ENCODE results near the gene VAMP5. TPM values are rescaled to one million over a fixed set of nuclear protein-coding genes. Genes with fewer than 3 reads are reported as not detected.

VAMP5 gene
- total and polyA plus RNA-seq, 9 of the 15 experiments (the other 6 are each of a cell fraction or from before 2014, with no cell fraction given) = 0.54 to 1.9 (median 1.5) TPM; not detected in 2

GRCh38 chr2:85623991-85624390 lies 39.8 kb downstream of the VAMP5 start:
- H3K9me3 ChIP-seq (replicated peaks; ENCODE audit: control insufficient read depth, insufficient read depth, low read depth, low read length) = no peaks in the 10 kb centered on the region
- ATAC-seq (no peak), DNase-seq (ENCODE audit: extremely low read depth in 1 of 4, low spot score in 3 of 4) (no peak), FAIRE-seq (no peak)
- ChIA-PET POLR2A (no interaction called here), CTCF (ENCODE audit: low intra/inter-chr PET ratio) (no interaction called here)
- 86% methylated on average over 5 of the region's 5 CpGs for WGBS (ENCODE audit: insufficient coverage, low coverage, missing lambda C conversion rate)
- TF ChIP-seq DACH1 (IDR thresholded peaks at IDR 0.05; ENCODE audit: partially characterized antibody) (no peak), RFX7 (CRISPR knock-in tag; IDR thresholded peaks at IDR 0.05) (no peak), MAFF (IDR thresholded peaks at IDR 0.05; ENCODE audit: low read length) (no peak)
- no peaks in the 10 kb centered on the region for H3K27me3 ChIP-seq (ENCODE audit: control insufficient read depth in 2 of 2, insufficient read depth in 2 of 2, low read length in 2 of 2)
- H3K27ac ChIP-seq (ENCODE audit: extremely low read depth, low read depth, low read length) = no peak overlapping the region
- H3K36me3 ChIP-seq (ENCODE audit: control insufficient read depth, insufficient read depth, low read length) = peaks cover 95% of the 10 kb centered on the region
- intact Hi-C loops (cut with micrococcal nuclease) = no loop called here
- no peak overlapping the region for H3K4me2 ChIP-seq (ENCODE audit: insufficient read depth, low read length)
- H3K9me1 ChIP-seq (ENCODE audit: control insufficient read depth, insufficient read depth, low read length) = no peaks in the 10 kb centered on the region
- no peak overlapping the region for H2AFZ ChIP-seq (ENCODE audit: low read depth, low read length)
- in situ Hi-C loops (cut with MboI) = no loop called here
- BruUV-seq (replicated peaks) = no TSS peak
- no peak overlapping the region for H3K4me3 ChIP-seq
- H3K4me1 ChIP-seq (replicated peaks in 1 of 2; ENCODE audit: control insufficient read depth in 2 of 2, insufficient read depth in 2 of 2, low read length in 2 of 2) = no peaks in the 10 kb centered on the region
- H3K79me2 ChIP-seq (ENCODE audit: control insufficient read depth, insufficient read depth, low read length) = peaks cover 21% of the 10 kb centered on the region
- no peaks in the 10 kb centered on the region for H4K20me1 ChIP-seq (replicated peaks; ENCODE audit: control insufficient read depth, insufficient read depth, low read length)
- H3K9ac ChIP-seq (ENCODE audit: insufficient read depth in 1 of 2, low read depth in 2 of 2, low read length in 2 of 2) = no peak overlapping the region

- BruUV-seq (replicated peaks) = no TSS peak
- TF ChIP-seq ATF2 (CRISPR knock-in tag; IDR thresholded peaks at IDR 0.05) = no peak
- no peak for TF ChIP-seq ZEB2 (IDR thresholded peaks at IDR 0.05)
- TF ChIP-seq ZBTB8A (IDR thresholded peaks at IDR 0.05; ENCODE audit: partially characterized antibody) = no peak
- no peak for TF ChIP-seq NR1H2 (CRISPR knock-in tag; IDR thresholded peaks at IDR 0.05)
- TF ChIP-seq IRF1 (CRISPR knock-in tag; IDR thresholded peaks at IDR 0.05; ENCODE audit: borderline replicate concordance) = no peak
- TF ChIP-seq YBX1 (IDR thresholded peaks at IDR 0.05) = no peak
- TF ChIP-seq PRDM10 (IDR thresholded peaks at IDR 0.05; ENCODE audit: partially characterized antibody) = no peak
- TF ChIP-seq ZNF589 (CRISPR knock-in tag; IDR thresholded peaks at IDR 0.05; ENCODE audit: low read depth) = no peak
- no peak for TF ChIP-seq MAFK (IDR thresholded peaks at IDR 0.05; ENCODE audit: low read length)
Observed at GRCh38 chr2:85628658-85629057, 44.4 kb downstream of the VAMP5 start.

More at GRCh38 chr2:85628658-85629057, 44.4 kb downstream of the VAMP5 start:
- Histone ChIP-seq H3K4me2 (ENCODE audit: insufficient read depth, low read length) (no peak overlapping the region), H3K9me1 (ENCODE audit: control insufficient read depth, insufficient read depth, low read length) (no peaks in the 10 kb centered on the region), H3K9ac (ENCODE audit: insufficient read depth in 1 of 2, low read depth in 2 of 2, low read length in 2 of 2) (no peak overlapping the region), H2AFZ (ENCODE audit: low read depth, low read length) (no peak overlapping the region), H3K4me3 (no peak overlapping the region), H3K27me3 (ENCODE audit: control insufficient read depth in 2 of 2, insufficient read depth in 2 of 2, low read length in 2 of 2) (no peaks in the 10 kb centered on the region), H3K9me3 (replicated peaks; ENCODE audit: control insufficient read depth, insufficient read depth, low read depth, low read length) (no peaks in the 10 kb centered on the region), H3K79me2 (ENCODE audit: control insufficient read depth, insufficient read depth, low read length) (peaks cover 4% of the 10 kb centered on the region; the same call in 1 of the 3 replicates), H3K4me1 (replicated peaks in 1 of 2; ENCODE audit: control insufficient read depth in 2 of 2, insufficient read depth in 2 of 2, low read length in 2 of 2) (no peaks in the 10 kb centered on the region), H3K36me3 (ENCODE audit: control insufficient read depth, insufficient read depth, low read length) (peaks cover 93% of the 10 kb centered on the region), H3K27ac (ENCODE audit: extremely low read depth, low read depth, low read length) (no peak overlapping the region), H4K20me1 (replicated peaks; ENCODE audit: control insufficient read depth, insufficient read depth, low read length) (no peaks in the 10 kb centered on the region)
- intact Hi-C loops (cut with micrococcal nuclease) (no loop called here), in situ Hi-C loops (cut with MboI) (no loop called here)
- POLR2A ChIA-PET = interaction anchor here (0.6 to 3.5 kb wide), 8 partner anchors 8 to 68 kb away, joined by 3 to 15 read pairs (median 4); partner anchors contain the start of genes GGCX and USP39
- WGBS (ENCODE audit: insufficient coverage, low coverage, missing lambda C conversion rate) = 78% methylated on average over 2 of the region's 2 CpGs
- no peak for ATAC-seq
- CTCF ChIA-PET (ENCODE audit: low intra/inter-chr PET ratio) = no interaction called here
- FAIRE-seq = no peak
- no peak for DNase-seq (ENCODE audit: extremely low read depth in 1 of 4, low spot score in 3 of 4)

Data from K562 (cell line).